22Rv1 (cell line): Measurements from ENCODE around the gene KRTAP17-1.
"Not testable (repeated sequence)": the region's sequence is repeated elsewhere in the genome, so short reads cannot be mapped to it uniquely, and the experiment has no call there.

Experiments
- ZFX ChIP-seq: fragments of 450-650 bp; IDR thresholded peaks from 2 replicates; pipeline ENCODE4 v1.6.1; 2017; ENCODE audit warnings: antibody characterized with exemption, borderline replicate concordance
- TF ChIP-seq, protein P1 (sequence below): fragments of 450-650 bp; IDR thresholded peaks from 2 replicates; pipeline ENCODE4 v1.5.1; 2017; ENCODE audit warnings: mild to moderate bottlenecking

DNA sequence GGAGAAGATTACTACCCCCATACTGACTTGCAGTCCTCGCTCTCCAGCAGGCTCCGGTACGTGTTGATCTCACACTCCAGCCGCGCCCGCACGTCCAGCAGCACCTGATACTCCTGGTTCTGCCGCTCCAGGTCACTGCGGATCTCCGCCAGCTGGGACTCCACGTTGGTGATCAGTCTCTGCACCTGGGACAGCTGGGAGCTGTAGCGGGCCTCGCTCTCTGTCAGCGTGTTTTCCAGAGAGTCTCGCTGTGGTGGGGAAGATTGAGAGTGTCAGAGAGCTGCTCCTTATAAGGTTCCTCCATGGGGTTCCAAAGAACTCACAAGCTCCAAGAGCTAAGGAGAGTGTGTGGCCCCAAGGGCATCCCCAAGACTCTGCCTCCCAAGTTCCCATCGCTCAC, 30.9 kb upstream of the KRTAP17-1 start:
- not testable (repeated sequence) for TF ChIP-seq ZFX
- TF ChIP-seq, protein P1, sequence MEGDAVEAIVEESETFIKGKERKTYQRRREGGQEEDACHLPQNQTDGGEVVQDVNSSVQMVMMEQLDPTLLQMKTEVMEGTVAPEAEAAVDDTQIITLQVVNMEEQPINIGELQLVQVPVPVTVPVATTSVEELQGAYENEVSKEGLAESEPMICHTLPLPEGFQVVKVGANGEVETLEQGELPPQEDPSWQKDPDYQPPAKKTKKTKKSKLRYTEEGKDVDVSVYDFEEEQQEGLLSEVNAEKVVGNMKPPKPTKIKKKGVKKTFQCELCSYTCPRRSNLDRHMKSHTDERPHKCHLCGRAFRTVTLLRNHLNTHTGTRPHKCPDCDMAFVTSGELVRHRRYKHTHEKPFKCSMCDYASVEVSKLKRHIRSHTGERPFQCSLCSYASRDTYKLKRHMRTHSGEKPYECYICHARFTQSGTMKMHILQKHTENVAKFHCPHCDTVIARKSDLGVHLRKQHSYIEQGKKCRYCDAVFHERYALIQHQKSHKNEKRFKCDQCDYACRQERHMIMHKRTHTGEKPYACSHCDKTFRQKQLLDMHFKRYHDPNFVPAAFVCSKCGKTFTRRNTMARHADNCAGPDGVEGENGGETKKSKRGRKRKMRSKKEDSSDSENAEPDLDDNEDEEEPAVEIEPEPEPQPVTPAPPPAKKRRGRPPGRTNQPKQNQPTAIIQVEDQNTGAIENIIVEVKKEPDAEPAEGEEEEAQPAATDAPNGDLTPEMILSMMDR = not testable (repeated sequence)
